GM19240 (cell line): ENCODE results near the gene SIX6.
A peak's percentile ranks its signal among the peaks of the same experiment; 100 is the strongest.

Experiments used
- DNase-seq: peaks from one replicate; pipeline ENCODE4 v3.0.0; 2011; ENCODE audit warnings: low spot score; ENCODE audit not compliant: insufficient read length

Gene SIX6

DNA sequence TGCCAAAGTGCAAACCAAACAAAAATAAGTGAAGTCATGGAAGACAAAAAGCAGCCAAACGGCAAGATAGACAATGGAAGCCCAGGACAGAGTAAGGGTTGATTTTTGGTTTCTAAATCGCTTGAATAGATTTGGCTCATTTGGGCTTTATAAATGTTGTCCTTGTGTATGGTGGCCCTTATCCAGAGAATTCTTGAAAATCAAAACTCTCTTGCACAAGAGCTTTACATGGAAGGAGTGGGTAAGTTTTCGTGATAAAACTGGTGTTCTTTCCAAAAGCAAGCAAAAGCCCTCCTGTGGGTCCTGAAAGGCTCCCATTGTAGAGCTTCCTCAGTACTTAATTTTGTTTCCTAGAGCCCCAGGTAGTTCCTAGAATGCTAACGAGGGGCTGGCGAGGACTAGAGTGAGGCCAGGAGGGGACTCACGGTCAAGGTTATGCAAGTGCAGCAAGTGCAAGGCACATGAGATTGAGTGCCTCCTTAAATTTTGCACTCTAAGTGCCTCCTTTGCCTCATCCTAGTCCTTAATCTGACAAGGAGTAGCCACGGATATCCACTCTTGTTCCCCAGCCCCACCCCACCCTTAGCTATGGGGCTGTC lies 4.1 kb downstream of the SIX6 start:
- no peak for DNase-seq

DNA sequence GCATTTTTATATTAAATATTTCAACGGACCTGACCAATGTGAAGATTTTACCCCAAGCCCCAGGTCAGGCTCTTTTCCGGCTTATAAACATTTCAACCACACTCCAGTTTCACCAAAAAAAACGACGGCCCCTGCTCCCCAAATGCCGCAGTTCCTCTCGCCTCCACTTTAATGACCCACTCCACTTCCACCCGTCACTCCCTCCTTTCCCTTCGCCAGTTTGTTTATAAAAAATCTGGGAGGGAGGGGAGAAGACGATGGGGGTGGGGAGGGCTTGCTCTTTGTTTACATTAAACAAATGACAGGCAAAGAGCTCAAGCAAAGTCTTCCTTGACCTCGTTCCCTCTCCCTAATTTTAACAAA lies 5.4 kb downstream of the SIX6 start:
- no peak for DNase-seq

- DNase-seq, result no peak
Measured at GRCh38 chr14:60514741-60515491, 6.0 kb downstream of the SIX6 start.

GRCh38 chr14:60515511-60516289 lies 6.8 kb downstream of the SIX6 start:
- DNase-seq, result no peak

DNA sequence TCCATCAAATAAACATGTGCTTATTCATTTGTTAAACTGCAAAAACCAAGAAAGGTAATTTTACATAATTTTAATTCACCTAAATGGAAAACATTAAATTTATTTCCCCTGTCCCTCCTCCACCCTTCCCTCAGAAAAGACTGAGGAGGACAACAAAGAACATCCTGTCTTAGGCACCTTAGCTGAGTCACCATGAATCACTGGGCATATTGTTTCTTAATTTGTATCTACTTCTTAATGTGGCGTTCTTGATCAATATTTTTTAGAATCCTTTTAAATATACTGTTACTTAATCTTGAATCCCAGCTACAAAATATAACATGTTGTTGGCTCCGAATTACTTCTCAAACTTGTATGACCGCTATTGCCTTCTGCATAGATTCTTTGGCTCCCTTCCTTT lies 23.5 kb downstream of the SIX6 start:
- no peak for DNase-seq

DNA sequence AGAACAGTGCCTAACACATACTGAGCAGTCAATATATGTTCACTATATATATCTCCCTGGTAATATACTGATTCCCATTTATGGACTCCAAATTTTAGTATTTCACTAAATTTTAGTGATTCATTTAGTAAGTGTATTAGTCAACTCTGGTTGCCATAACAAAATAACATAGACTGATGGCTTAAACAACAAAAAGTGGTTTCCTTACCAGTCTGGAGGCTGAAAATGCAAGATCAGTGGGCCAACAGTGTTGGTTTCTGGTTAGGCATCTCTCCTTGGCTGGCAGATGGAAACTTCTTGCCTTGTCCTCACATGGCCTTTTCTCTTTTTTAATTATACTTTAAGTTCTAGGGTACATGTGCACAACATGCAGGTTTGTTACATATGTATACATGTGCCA lies 28.7 kb downstream of the SIX6 start:
- no peak for DNase-seq

DNA sequence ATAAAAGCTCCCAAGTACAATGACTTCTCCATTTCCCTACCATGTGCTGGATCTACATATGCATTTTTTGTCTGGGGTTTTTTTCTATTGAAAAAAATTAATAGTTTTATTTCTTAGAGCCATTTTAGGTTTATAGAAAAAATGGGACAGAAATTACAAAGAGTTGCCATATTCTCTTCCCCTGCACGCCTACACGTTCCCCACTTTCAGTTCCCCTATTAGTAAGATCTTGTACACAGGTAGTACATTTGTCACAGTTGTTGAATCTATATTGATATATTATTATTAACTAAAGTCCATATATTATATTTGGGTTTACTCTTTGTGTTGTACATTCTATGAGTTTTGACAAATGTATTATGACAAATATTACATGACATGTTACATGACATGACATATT lies 35.7 kb downstream of the SIX6 start:
- no peak for DNase-seq

- DNase-seq, result no peak
Measured at GRCh38 chr14:60553808-60554207, 44.9 kb downstream of the SIX6 start.

DNA sequence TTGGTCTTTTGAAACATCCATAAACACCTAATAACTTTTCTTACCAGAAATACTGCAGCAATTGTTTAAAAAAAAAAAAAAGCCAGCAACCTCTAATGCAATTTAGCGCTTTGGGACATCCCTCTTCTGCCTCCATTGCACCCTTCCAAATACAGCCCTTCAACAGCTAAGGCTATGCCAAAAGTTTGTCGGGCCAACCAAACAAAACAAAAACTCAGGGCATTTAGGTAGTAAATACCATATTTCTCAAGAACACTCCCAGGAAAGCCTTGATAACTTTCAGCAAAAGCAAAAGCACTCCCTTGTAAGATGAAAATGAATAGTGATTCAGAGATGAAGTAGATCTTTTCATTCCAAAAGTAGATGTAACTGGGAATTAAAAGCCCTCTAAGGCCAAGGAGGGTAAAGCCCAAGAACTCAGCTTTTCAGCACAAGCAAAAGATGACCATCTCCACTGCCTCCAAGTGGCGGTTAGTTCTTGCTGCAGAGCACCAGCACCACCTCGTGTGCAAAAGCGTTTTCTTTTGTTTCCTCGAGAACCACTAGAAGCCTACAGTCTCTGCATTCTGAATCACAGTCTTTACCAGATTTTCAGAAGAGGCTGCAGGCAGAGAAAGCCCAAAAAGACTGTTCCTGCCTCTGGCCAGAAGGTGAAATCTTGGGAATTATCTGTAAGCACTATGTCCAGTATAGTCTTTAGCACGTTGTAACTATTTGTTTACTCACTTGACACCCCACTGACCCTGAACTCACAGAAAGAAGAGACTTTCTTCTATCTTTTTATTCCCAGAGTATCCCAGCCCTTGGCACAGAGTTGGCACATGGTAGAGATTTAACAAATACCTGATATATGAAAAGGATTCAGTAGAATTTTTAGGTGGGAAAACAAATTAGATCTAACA lies 53.1 kb downstream of the SIX6 start:
- peak; percentile 18 for DNase-seq
